Ovary (tissue), 9 donors: ENCODE results near the gene DONSON. TPM values are rescaled to one million over a fixed set of nuclear protein-coding genes. Genes with fewer than 3 reads are reported as not detected.
"Not testable (repeated sequence)": the region's sequence is repeated elsewhere in the genome, so short reads cannot be mapped to it uniquely, and the experiment has no call there.

ENCODE experiments used
- DNase-seq, 5 donors: peaks; one replicate each; pipeline ENCODE4 v3.0.0-alpha.2; 2019 to 2020
- H3K27ac ChIP-seq, 2 donors: fragments of 200-600 bp; one replicate each; pipeline versions ENCODE4 v1.5.1 to v1.8.0; 2019 to 2022
- H3K27me3 ChIP-seq: fragments of 200-600 bp; one replicate; pipeline ENCODE4 v1.8.0; 2022
- H3K36me3 ChIP-seq: fragments of 200-600 bp; sonication (generic); one replicate; pipeline ENCODE4 v1.5.1; 2019
- H3K4me1 ChIP-seq: one replicate; pipeline ENCODE4 v1.8.1; 2013; ENCODE audit warnings: mild to moderate bottlenecking, moderate library complexity; ENCODE audit not compliant: insufficient read depth
- H3K4me3 ChIP-seq: fragments of 200-600 bp; sonication (generic); one replicate; pipeline ENCODE4 v1.5.1; 2017
- H3K9me3 ChIP-seq, 2 donors: fragments of 200-600 bp in 1 of 2; sonication (generic) in 1 of 2; one replicate each; pipeline versions ENCODE4 v1.5.1 to v1.8.1; 2013 to 2019; ENCODE audit warnings: mild to moderate bottlenecking in 1 of 2, moderate library complexity in 1 of 2
- EP300 ChIP-seq: sonication (generic); formaldehyde crosslinking; IDR thresholded peaks from one replicate; pipeline ENCODE4 v1.6.1; 2017; ENCODE audit warnings: antibody characterized with exemption
- POLR2A ChIP-seq: fragments of 450-650 bp; IDR thresholded peaks from one replicate; pipeline ENCODE4 v1.6.1; 2017; ENCODE audit warnings: antibody characterized with exemption, mild to moderate bottlenecking, moderate library complexity
- WGBS, 3 donors: extraction: QIAGEN DNeasy Blood & Tissue Kit in 1 of 3; methylation state at CpG; one replicate each; pipeline versions ENCODE4 v1.1.5 to v1.1.7; 2013 to 2017; 5-methylcytosine and 5-hydroxymethylcytosine counted together
- intact Hi-C, 4 donors: fragments of 100-400 bp; cut with DNase I; formaldehyde crosslinking; loops; one replicate each; pipeline versions ENCODE4 v1.11.0 to v1.15.1; 2022 to 2023
- polyA plus RNA-seq, 2 donors: library from polyadenylated mRNA; stranded (reverse); fragments of 200-250 nt in 1 of 2; fragments of 350-450 nt in 1 of 2; fragmentation: Illumina TruSeq in 1 of 2; extraction: RNeasy Lipid Tissue Mini Kit (QIAGEN cat#74804) in 1 of 2; gene quantifications; one replicate each; pipeline ENCODE4 v1.2.3, GENCODE V29; 2013 to 2014
- total RNA-seq, 7 donors: library from RNA; depleted of rRNA in 2 of 7; stranded (reverse); fragments of >200 nt in 2 of 7; fragmentation: NEBNext Ultra II Directional in 3 of 7; extraction: Animal tissue kit (Norgen Biotek cat#: 25700) in 3 of 7; gene quantifications; one replicate each; pipeline versions ENCODE4 v1.1.0 to v1.2.4, GENCODE V29; 2016 to 2023
- TF ChIP-seq, protein P1 (sequence below), 3 donors: fragments of 450-650 bp in 2 of 3; fragments of 200-600 bp in 1 of 3; IDR thresholded peaks; one replicate each; pipeline versions ENCODE4 v1.5.1 to v1.8.0; 2016 to 2022; ENCODE audit warnings: antibody characterized with exemption in 3 of 3, mild to moderate bottlenecking in 1 of 3
- donor health status: DM: no; HTN: no; CAD: no; lungs with moderate emphysema.
- donor health status: DM: no; HTN: no; CAD: no.
- donor health status: Bipolar disorder and iron deficiency.
- donor health status: DM: yes; HTN: yes; CAD: no.
- donor health status: DM: no; HTN: no; CAD: no.
- donor health status: DM: yes; HTN: yes; CAD: no.

Gene DONSON
- total and polyA plus RNA-seq, 9 donors, result 5.1 to 14.1 (median 10.3) TPM

DNA sequence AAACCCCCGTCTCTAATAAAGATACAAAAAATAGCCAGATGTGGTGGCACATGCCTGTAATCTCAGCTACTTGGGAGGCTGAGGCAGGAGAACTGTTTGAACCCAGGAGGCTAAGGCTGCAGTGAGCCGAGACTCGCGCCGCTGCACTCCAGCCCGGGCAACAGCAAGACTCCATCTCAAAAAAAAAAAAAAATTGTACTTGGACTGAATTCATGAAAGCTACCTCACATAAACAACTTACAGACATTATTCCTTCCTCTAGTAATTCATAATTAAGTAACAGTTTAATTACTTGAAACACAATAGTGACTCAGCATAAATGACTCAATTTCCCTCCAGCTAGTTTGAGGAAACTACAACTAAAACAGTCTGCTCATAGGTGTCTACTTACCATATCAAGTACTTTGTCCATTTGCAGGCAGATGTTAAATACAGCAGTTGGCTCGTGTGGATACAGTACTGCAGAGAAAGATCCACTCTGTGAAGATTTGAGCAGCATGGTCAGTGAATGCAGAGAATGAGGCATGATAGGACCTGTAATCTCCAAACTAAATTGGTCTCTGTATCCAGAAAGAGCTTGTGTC is 9.4 kb downstream of the DONSON start:
- Histone ChIP-seq H3K27me3 (no peaks in the 10 kb centered on the region), H3K27ac (no peak overlapping the region), H3K4me1 (no peaks in the 10 kb centered on the region), H3K36me3 (no peaks in the 10 kb centered on the region), H3K9me3 (no peaks in the 10 kb centered on the region), H3K4me3 (no peak overlapping the region)
- TF ChIP-seq EP300, result no peak
- no peak for TF ChIP-seq POLR2A
- TF ChIP-seq, protein P1, sequence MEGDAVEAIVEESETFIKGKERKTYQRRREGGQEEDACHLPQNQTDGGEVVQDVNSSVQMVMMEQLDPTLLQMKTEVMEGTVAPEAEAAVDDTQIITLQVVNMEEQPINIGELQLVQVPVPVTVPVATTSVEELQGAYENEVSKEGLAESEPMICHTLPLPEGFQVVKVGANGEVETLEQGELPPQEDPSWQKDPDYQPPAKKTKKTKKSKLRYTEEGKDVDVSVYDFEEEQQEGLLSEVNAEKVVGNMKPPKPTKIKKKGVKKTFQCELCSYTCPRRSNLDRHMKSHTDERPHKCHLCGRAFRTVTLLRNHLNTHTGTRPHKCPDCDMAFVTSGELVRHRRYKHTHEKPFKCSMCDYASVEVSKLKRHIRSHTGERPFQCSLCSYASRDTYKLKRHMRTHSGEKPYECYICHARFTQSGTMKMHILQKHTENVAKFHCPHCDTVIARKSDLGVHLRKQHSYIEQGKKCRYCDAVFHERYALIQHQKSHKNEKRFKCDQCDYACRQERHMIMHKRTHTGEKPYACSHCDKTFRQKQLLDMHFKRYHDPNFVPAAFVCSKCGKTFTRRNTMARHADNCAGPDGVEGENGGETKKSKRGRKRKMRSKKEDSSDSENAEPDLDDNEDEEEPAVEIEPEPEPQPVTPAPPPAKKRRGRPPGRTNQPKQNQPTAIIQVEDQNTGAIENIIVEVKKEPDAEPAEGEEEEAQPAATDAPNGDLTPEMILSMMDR (IDR thresholded peaks at IDR 0.05), result no peak
- intact Hi-C loops, result no loop called here
- DNase-seq, result no peak
- WGBS, 3 donors, result 85 to 86% (median 86%) methylated on average over 7 of the region's 7 CpGs

DNA sequence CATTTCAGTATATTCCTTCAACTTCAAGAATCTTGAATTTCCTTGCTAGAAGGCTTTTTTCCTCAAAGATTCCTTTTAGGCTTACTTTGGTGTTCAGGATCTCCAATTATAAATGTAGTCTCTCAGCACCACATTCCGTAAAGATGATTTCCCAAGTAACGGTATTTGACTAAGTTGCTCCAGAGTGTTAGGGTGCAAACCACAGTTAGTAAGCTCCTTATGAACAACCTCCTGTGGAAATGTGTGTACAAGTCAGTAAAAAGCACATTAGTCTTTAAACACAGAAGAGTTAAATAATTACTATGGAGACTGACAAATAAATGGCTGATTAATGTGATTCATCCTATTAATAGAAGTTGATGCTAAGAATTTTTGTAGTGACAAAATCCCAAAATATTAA is 10.3 kb downstream of the DONSON start:
- no peak for TF ChIP-seq POLR2A
- TF ChIP-seq, protein P1 (IDR thresholded peaks at IDR 0.05), result no peak
- TF ChIP-seq EP300, result no peak
- no peak overlapping the region for H3K27ac ChIP-seq
- DNase-seq, result no peak
- no peaks in the 10 kb centered on the region for H3K27me3 ChIP-seq
- H3K4me3 ChIP-seq, result no peak overlapping the region
- H3K9me3 ChIP-seq, result no peaks in the 10 kb centered on the region
- no peaks in the 10 kb centered on the region for H3K4me1 ChIP-seq
- H3K36me3 ChIP-seq, result no peaks in the 10 kb centered on the region
- intact Hi-C loops, result no loop called here
- 77 to 94% (median 83%) methylated on average over 2 of the region's 2 CpGs for WGBS, 3 donors

DNA sequence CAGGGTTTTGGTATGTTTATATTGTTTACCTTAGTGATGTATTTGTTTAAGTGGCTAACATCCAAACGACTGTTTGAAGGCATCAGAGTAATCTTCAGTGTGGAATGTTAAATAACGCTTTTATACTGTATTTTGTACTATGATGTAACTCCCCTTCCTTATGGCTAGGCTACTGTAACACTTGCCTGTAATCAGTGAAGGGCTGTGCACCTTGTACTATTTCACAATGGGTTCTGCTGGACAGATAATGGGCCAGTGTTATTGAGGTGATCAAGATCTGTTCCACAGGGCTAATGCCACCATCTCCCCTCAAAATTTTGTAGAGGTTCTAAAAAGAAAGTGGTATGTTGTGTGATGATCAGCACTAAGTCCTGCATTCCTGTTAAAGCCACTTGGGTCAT is 11.7 kb downstream of the DONSON start:
- H3K4me1 ChIP-seq, intact Hi-C loops, DNase-seq, H3K27ac ChIP-seq, H3K9me3 ChIP-seq, H3K4me3 ChIP-seq, H3K36me3 ChIP-seq, H3K27me3 ChIP-seq: not testable (repeated sequence)
- WGBS, 3 donors, result 10 to 39% (median 14%) methylated on average over 2 of the region's 2 CpGs

DNA sequence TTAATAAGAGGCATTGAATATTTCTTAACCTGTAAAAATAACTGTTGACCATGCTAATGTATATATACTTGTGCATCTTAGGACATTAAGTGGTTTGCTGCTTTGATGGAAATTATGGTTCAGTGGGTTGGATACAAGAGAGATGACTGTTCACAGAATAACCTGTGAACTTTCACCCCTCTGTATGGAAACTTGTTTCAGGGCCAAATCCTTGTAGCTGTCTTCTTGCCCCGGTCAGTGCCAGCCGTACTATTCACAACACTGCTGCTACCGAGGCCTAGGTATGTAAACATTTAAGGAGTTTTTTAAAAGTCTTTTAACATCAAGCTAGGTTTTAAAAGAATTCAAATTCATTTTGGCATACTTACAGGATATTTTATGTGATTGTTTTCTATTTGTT is 16.1 kb downstream of the DONSON start:
- no peak for DNase-seq
- Histone ChIP-seq H3K9me3 (no peaks in the 10 kb centered on the region), H3K36me3 (no peaks in the 10 kb centered on the region), H3K4me3 (no peak overlapping the region), H3K27ac (no peak overlapping the region), H3K4me1 (peaks cover 1% of the 10 kb centered on the region), H3K27me3 (no peaks in the 10 kb centered on the region)
- 8 to 17% (median 11%) methylated on average over 3 of the region's 3 CpGs for WGBS, 3 donors
- intact Hi-C loops, result no loop called here
- TF ChIP-seq, protein P1 (IDR thresholded peaks at IDR 0.05), result no peak
- TF ChIP-seq EP300, result no peak
- TF ChIP-seq POLR2A, result no peak

DNA sequence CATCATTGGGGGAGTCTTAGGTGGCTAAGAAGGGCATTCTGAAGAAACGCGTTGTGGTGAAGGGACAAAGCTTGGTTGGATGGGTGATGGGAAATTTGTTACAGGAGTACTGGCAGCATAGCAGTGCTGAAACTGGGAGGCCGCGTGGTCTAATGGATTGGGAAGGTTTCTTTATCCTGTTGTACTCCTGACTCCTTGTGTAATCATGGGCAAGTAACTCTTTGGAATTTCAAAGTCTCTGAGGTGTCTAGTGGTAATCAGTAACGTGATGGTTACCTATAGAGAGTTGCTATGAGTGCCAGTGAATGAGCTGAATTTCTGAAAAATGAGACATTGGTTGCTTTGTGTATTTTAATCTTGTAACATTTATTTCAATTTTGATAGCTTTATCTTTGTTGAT is 18.5 kb downstream of the DONSON start:
- no peaks in the 10 kb centered on the region for H3K27me3 ChIP-seq
- no peaks in the 10 kb centered on the region for H3K36me3 ChIP-seq
- H3K9me3 ChIP-seq, result no peaks in the 10 kb centered on the region
- peaks cover 1% of the 10 kb centered on the region for H3K4me1 ChIP-seq
- WGBS, 3 donors, result 86 to 90% (median 89%) methylated on average over 5 of the region's 5 CpGs
- DNase-seq, result no peak
- no peak overlapping the region for H3K4me3 ChIP-seq
- no peak overlapping the region for H3K27ac ChIP-seq
- no peak for TF ChIP-seq POLR2A
- no peak for TF ChIP-seq EP300
- TF ChIP-seq, protein P1 (IDR thresholded peaks at IDR 0.05), result no peak
- intact Hi-C loops, result no loop called here
